ENCODE results near the gene SLIT2.

GRCh38 chr4:20237894-20238537 is 13.7 kb upstream of the SLIT2 start:
- TF ChIP-seq POLR2A (IDR thresholded peaks at IDR 0.05) = no peak
- TF ChIP-seq, protein P1, sequence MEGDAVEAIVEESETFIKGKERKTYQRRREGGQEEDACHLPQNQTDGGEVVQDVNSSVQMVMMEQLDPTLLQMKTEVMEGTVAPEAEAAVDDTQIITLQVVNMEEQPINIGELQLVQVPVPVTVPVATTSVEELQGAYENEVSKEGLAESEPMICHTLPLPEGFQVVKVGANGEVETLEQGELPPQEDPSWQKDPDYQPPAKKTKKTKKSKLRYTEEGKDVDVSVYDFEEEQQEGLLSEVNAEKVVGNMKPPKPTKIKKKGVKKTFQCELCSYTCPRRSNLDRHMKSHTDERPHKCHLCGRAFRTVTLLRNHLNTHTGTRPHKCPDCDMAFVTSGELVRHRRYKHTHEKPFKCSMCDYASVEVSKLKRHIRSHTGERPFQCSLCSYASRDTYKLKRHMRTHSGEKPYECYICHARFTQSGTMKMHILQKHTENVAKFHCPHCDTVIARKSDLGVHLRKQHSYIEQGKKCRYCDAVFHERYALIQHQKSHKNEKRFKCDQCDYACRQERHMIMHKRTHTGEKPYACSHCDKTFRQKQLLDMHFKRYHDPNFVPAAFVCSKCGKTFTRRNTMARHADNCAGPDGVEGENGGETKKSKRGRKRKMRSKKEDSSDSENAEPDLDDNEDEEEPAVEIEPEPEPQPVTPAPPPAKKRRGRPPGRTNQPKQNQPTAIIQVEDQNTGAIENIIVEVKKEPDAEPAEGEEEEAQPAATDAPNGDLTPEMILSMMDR (IDR thresholded peaks at IDR 0.05) = no peak
